Mesenchymal stem cell (in vitro differentiated cells and primary cell): ENCODE measurements around the gene VEGFA.
A peak's percentile ranks its signal among the peaks of the same experiment; 100 is the strongest.

Experiments used
- DNase-seq: peaks from one replicate; pipeline ENCODE4 v3.0.0-alpha.2; 2013
- H2AFZ ChIP-seq: one replicate; pipeline ENCODE4 v1.6.1; 2013; ENCODE audit warnings: low read depth, mild to moderate bottlenecking, control low read depth, inconsistent platforms, low read length, moderate library complexity
- H2AK5ac ChIP-seq: 2 replicates; pipeline ENCODE4 v1.6.1; 2013; ENCODE audit warnings: low read length, moderate library complexity, mild to moderate bottlenecking, inconsistent platforms; ENCODE audit not compliant: severe bottlenecking
- H2BK120ac ChIP-seq: one replicate; pipeline ENCODE4 v1.6.1; 2013; ENCODE audit warnings: low read depth, mild to moderate bottlenecking, inconsistent platforms, low read length, moderate library complexity
- H2BK12ac ChIP-seq, 2 experiments: one replicate each; pipeline ENCODE4 v1.6.1; 2013; ENCODE audit warnings: inconsistent platforms in 2 of 2, low read length in 2 of 2, mild to moderate bottlenecking in 2 of 2, moderate library complexity in 2 of 2, control low read depth in 1 of 2
- H2BK15ac ChIP-seq: one replicate; pipeline ENCODE4 v1.6.1; 2013; ENCODE audit warnings: mild to moderate bottlenecking, low read depth, inconsistent platforms; ENCODE audit not compliant: poor library complexity, severe bottlenecking
- H2BK5ac ChIP-seq: 2 replicates; pipeline ENCODE4 v1.6.1; 2013; ENCODE audit warnings: low read depth, mild to moderate bottlenecking, low read length, control low read depth, inconsistent platforms; ENCODE audit not compliant: poor library complexity, severe bottlenecking
- H3K14ac ChIP-seq, 2 experiments: one replicate each; pipeline ENCODE4 v1.6.1; 2013; ENCODE audit warnings: inconsistent platforms in 2 of 2, low read length in 2 of 2, control low read depth in 1 of 2, mild to moderate bottlenecking in 1 of 2, moderate library complexity in 1 of 2
- H3K18ac ChIP-seq, 2 experiments: one replicate each; pipeline ENCODE4 v1.6.1; 2013; ENCODE audit warnings: inconsistent platforms in 2 of 2, low read length in 2 of 2, control low read depth in 1 of 2, low read depth in 1 of 2, mild to moderate bottlenecking in 1 of 2
- H3K23ac ChIP-seq, 2 experiments: one replicate each; pipeline ENCODE4 v1.6.1; 2013; ENCODE audit warnings: inconsistent platforms in 2 of 2, low read length in 2 of 2, mild to moderate bottlenecking in 2 of 2, moderate library complexity in 2 of 2, control low read depth in 1 of 2
- H3K27ac ChIP-seq: 2 replicates; pipeline ENCODE4 v1.5.1; 2013; ENCODE audit warnings: mild to moderate bottlenecking, moderate library complexity, low read length, control low read depth, inconsistent platforms; ENCODE audit not compliant: poor library complexity, severe bottlenecking
- H3K27me3 ChIP-seq, 2 experiments: 2 replicates each; pipeline versions ENCODE4 v1.6.1 to v1.7.0; 2013; ENCODE audit warnings: low read length in 2 of 2, mild to moderate bottlenecking in 2 of 2, moderate library complexity in 2 of 2, control low read depth in 1 of 2, inconsistent platforms in 1 of 2; ENCODE audit not compliant: control insufficient read depth in 1 of 2, insufficient read depth in 1 of 2
- H3K36me3 ChIP-seq, 2 experiments: 2 replicates each; pipeline versions ENCODE4 v1.6.1 to v1.7.0; 2013; ENCODE audit warnings: low read length in 2 of 2, control low read depth in 1 of 2, inconsistent platforms in 1 of 2, low read depth in 1 of 2, mild to moderate bottlenecking in 1 of 2; ENCODE audit not compliant: insufficient read depth in 2 of 2, control insufficient read depth in 1 of 2
- H3K4ac ChIP-seq, 2 experiments: one replicate each; pipeline ENCODE4 v1.6.1; 2013; ENCODE audit warnings: inconsistent platforms in 2 of 2, low read length in 2 of 2, mild to moderate bottlenecking in 2 of 2, moderate library complexity in 2 of 2, control low read depth in 1 of 2, low read depth in 1 of 2
- H3K4me1 ChIP-seq: 2 replicates; pipeline ENCODE4 v1.6.1; 2013; ENCODE audit warnings: low read depth, low read length, control low read depth; ENCODE audit not compliant: control insufficient read depth, insufficient read depth
- H3K4me2 ChIP-seq: 2 replicates; pipeline ENCODE4 v1.6.1; 2013; ENCODE audit warnings: low read length, mild to moderate bottlenecking, inconsistent platforms; ENCODE audit not compliant: poor library complexity, severe bottlenecking
- H3K4me3 ChIP-seq, 2 experiments: 2 replicates each; pipeline versions ENCODE4 v1.5.1 to v1.7.0; 2013; ENCODE audit warnings: low read length in 2 of 2, mild to moderate bottlenecking in 2 of 2, control low read depth in 1 of 2, low read depth in 1 of 2; ENCODE audit not compliant: insufficient read depth in 1 of 2
- H3K79me1 ChIP-seq: replicated peaks from 2 replicates; pipeline ENCODE4 v1.6.1; 2013; ENCODE audit warnings: mild to moderate bottlenecking, control low read depth, low read length, inconsistent platforms; ENCODE audit not compliant: poor library complexity, severe bottlenecking
- H3K9ac ChIP-seq: 2 replicates; pipeline ENCODE4 v1.7.0; 2013; ENCODE audit warnings: mild to moderate bottlenecking, low read length, moderate library complexity
- H3K9me3 ChIP-seq: 2 replicates; pipeline ENCODE4 v1.7.0; 2013; ENCODE audit warnings: mild to moderate bottlenecking, low read length; ENCODE audit not compliant: control insufficient read depth
- H4K8ac ChIP-seq: one replicate; pipeline ENCODE4 v1.6.1; 2013; ENCODE audit warnings: inconsistent platforms, mild to moderate bottlenecking, low read length, moderate library complexity
- H4K91ac ChIP-seq: one replicate; pipeline ENCODE4 v1.6.1; 2013; ENCODE audit warnings: mild to moderate bottlenecking, low read length, inconsistent platforms
- WGBS: methylation state at CpG from one replicate; pipeline ENCODE4 v1.1.7; 2013; ENCODE audit warnings: mixed read lengths; 5-methylcytosine and 5-hydroxymethylcytosine counted together

Gene VEGFA

DNA sequence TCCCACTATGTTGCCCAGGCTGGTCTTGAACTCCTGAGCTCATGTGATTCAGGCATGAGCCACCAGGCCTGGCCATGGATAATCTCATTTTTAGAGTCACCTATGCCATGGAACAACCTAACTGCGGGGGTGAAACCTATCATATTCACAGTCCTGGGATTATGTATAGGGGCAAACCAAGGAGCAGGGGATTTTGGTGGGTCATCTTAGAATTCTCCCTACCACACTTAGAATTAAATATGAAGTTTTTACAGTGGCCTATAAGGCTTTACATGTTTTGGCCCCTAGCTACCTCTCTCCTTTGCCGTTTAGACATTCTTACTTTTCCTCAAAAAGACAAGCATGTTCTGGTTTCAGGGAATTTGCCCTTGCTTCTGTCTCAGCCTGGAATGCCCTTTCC is 20.6 kb upstream of the VEGFA start:
- H3K4ac ChIP-seq: no peak overlapping the region
- WGBS: 81% methylated on average over 1 of the region's 2 CpGs
- no peak for DNase-seq

GRCh38 chr6:43750622-43751021 is 19.4 kb upstream of the VEGFA start:
- H3K79me1 ChIP-seq: no peaks in the 10 kb centered on the region
- H3K4me1 ChIP-seq: no peaks in the 10 kb centered on the region
- H4K8ac ChIP-seq: no peak overlapping the region
- no peak for DNase-seq
- H3K18ac ChIP-seq: no peak overlapping the region
- H2AFZ ChIP-seq: no peak overlapping the region
- whole genome bisulfite sequencing: 85% methylated on average over 3 of the region's 3 CpGs
- no peak overlapping the region for H3K9ac ChIP-seq
- H3K14ac ChIP-seq: no peak overlapping the region
- no peak overlapping the region for H4K91ac ChIP-seq
- no peak overlapping the region for H2AK5ac ChIP-seq
- H3K36me3 ChIP-seq: no peaks in the 10 kb centered on the region
- H3K27ac ChIP-seq: no peak overlapping the region
- no peak overlapping the region for H2BK120ac ChIP-seq
- H3K4me2 ChIP-seq: no peak overlapping the region
- peaks cover 4 to 22% of the 10 kb centered on the region in 2 experiments for H3K27me3 ChIP-seq
- no peak overlapping the region for H2BK5ac ChIP-seq
- H3K23ac ChIP-seq: no peak overlapping the region
- H3K9me3 ChIP-seq: no peaks in the 10 kb centered on the region
- no peak overlapping the region for H3K4me3 ChIP-seq
- H2BK12ac ChIP-seq: no peak overlapping the region
- no peak overlapping the region for H3K4ac ChIP-seq
- no peak overlapping the region for H2BK15ac ChIP-seq

More for the DNA sequence above, 20.6 kb upstream of the VEGFA start:
- no peak overlapping the region for H4K91ac ChIP-seq
- H2AFZ ChIP-seq: no peak overlapping the region
- H3K9me3 ChIP-seq: no peaks in the 10 kb centered on the region
- no peak overlapping the region for H3K18ac ChIP-seq
- no peak overlapping the region for H2BK120ac ChIP-seq
- H3K23ac ChIP-seq: no peak overlapping the region
- H3K4me3 ChIP-seq: no peak overlapping the region
- H3K9ac ChIP-seq: no peak overlapping the region
- no peak overlapping the region for H2AK5ac ChIP-seq
- no peak overlapping the region for H2BK12ac ChIP-seq
- H2BK15ac ChIP-seq: no peak overlapping the region
- H3K27me3 ChIP-seq: peaks cover 4 to 18% of the 10 kb centered on the region in 2 experiments
- no peak overlapping the region for H4K8ac ChIP-seq
- H3K4me1 ChIP-seq: no peaks in the 10 kb centered on the region
- H2BK5ac ChIP-seq: no peak overlapping the region
- no peaks in the 10 kb centered on the region for H3K79me1 ChIP-seq
- no peak overlapping the region for H3K4me2 ChIP-seq
- H3K36me3 ChIP-seq: no peaks in the 10 kb centered on the region
- H3K27ac ChIP-seq: no peak overlapping the region
- H3K14ac ChIP-seq: no peak overlapping the region

GRCh38 chr6:43753570-43754183 is 16.3 kb upstream of the VEGFA start:
- Histone ChIP-seq H3K4ac (no peak overlapping the region), H3K23ac (no peak overlapping the region), H3K36me3 (no peaks in the 10 kb centered on the region), H3K14ac (peak overlapping the region in 1 of 2 experiments; percentile 9), H4K8ac (no peak overlapping the region), H3K79me1 (no peaks in the 10 kb centered on the region), H4K91ac (no peak overlapping the region), H3K4me3 (no peak overlapping the region), H2BK5ac (no peak overlapping the region), H3K18ac (peak overlapping the region in 1 of 2 experiments; percentile 4), H3K27me3 (peaks cover 2 to 4% of the 10 kb centered on the region in 2 experiments), H2BK15ac (no peak overlapping the region), H2BK120ac (no peak overlapping the region), H2AK5ac (no peak overlapping the region), H3K9me3 (no peaks in the 10 kb centered on the region), H3K9ac (no peak overlapping the region), H3K4me1 (no peaks in the 10 kb centered on the region), H2AFZ (no peak overlapping the region), H3K27ac (no peak overlapping the region), H2BK12ac (no peak overlapping the region), H3K4me2 (no peak overlapping the region)
- no peak for DNase-seq
- WGBS: 97% methylated on average over 3 of the region's 3 CpGs

GRCh38 chr6:43757966-43758616 is 11.9 kb upstream of the VEGFA start:
- no peak overlapping the region for H3K4me3 ChIP-seq
- H2AK5ac ChIP-seq: no peak overlapping the region
- no peak overlapping the region for H2BK12ac ChIP-seq
- no peak overlapping the region for H2AFZ ChIP-seq
- no peak overlapping the region for H3K4ac ChIP-seq
- H4K91ac ChIP-seq: no peak overlapping the region
- H4K8ac ChIP-seq: no peak overlapping the region
- no peak overlapping the region for H3K27ac ChIP-seq
- WGBS: 76% methylated on average over 8 of the region's 9 CpGs
- H3K4me2 ChIP-seq: no peak overlapping the region
- no peak overlapping the region for H3K9ac ChIP-seq
- H3K9me3 ChIP-seq: no peaks in the 10 kb centered on the region
- no peak overlapping the region for H3K23ac ChIP-seq
- no peak overlapping the region for H3K18ac ChIP-seq
- H3K36me3 ChIP-seq: no peaks in the 10 kb centered on the region
- H2BK120ac ChIP-seq: no peak overlapping the region
- no peaks in the 10 kb centered on the region for H3K79me1 ChIP-seq
- H3K4me1 ChIP-seq: peaks cover 9% of the 10 kb centered on the region
- no peak overlapping the region for H2BK15ac ChIP-seq
- DNase-seq: no peak
- H2BK5ac ChIP-seq: no peak overlapping the region
- peaks cover 13 to 34% of the 10 kb centered on the region in 2 experiments for H3K27me3 ChIP-seq
- H3K14ac ChIP-seq: no peak overlapping the region
